Endothelial cell of umbilical vein (primary cell): ENCODE results near the gene CPEB1. TPM values are rescaled to one million over a fixed set of nuclear protein-coding genes. Genes with fewer than 3 reads are reported as not detected.

Source experiments
- BruUV-seq: library from RNA; stranded (reverse); fragments of 400-500 nt; replicated peaks from 2 replicates; lab custom pipeline; 2021; lab: Mats Ljungman, UMichigan
- CTCF ChIA-PET: fragments of 300-600, 350-600 bp; sonication (Branson Sonifier 250); formaldehyde crosslinking; loops from one replicate; lab custom pipeline; 2021; ENCODE audit warnings: antibody characterized with exemption, inconsistent platforms; lab: Charles Lee
- POLR2A ChIA-PET: fragments of 300-600, 350-600 bp; sonication (Branson Sonifier 250); formaldehyde crosslinking; loops from one replicate; lab custom pipeline; 2021; ENCODE audit warnings: antibody characterized with exemption, inconsistent platforms; lab: Charles Lee
- DNase-seq: peaks from one replicate; pipeline ENCODE4 v3.0.0-alpha.2; 2011; ENCODE audit warnings: low read depth, low spot score
- FAIRE-seq: peaks from 2 replicates; lab custom pipeline; 2011; peaks lifted over from hg19 to GRCh38; lab: Jason Lieb, UNC
- H2AFZ ChIP-seq: 2 replicates; pipeline ENCODE4 v1.6.0; 2012; ENCODE audit warnings: low read depth, low read length, control low read depth, inconsistent platforms
- H3K27ac ChIP-seq: 2 replicates; pipeline ENCODE4 v1.5.1; 2011; ENCODE audit warnings: low read depth, mild to moderate bottlenecking, control low read depth, low read length, moderate library complexity; ENCODE audit not compliant: insufficient read depth
- H3K27me3 ChIP-seq, 2 experiments: 2 replicates each; pipeline versions ENCODE4 v1.6.0 to v1.6.1; 2011; ENCODE audit warnings: low read length in 2 of 2, mixed read lengths in 1 of 2; ENCODE audit not compliant: control insufficient read depth in 2 of 2, insufficient read depth in 2 of 2
- H3K36me3 ChIP-seq, 2 experiments: 2 replicates in 1 of 2; 3 replicates in 1 of 2; pipeline ENCODE4 v1.5.1; 2011; ENCODE audit warnings: low read length in 2 of 2, mild to moderate bottlenecking in 1 of 2, moderate library complexity in 1 of 2; ENCODE audit not compliant: control insufficient read depth in 2 of 2, insufficient read depth in 2 of 2; ENCODE audit errors: extremely low read depth in 1 of 2
- H3K4me1 ChIP-seq: 3 replicates; pipeline ENCODE4 v1.5.1; 2011; ENCODE audit warnings: mild to moderate bottlenecking, low read length; ENCODE audit not compliant: control insufficient read depth, insufficient read depth; ENCODE audit errors: extremely low read depth
- H3K4me2 ChIP-seq: 2 replicates; pipeline ENCODE4 v1.6.1; 2011; ENCODE audit warnings: low read length, control low read depth, mixed read lengths; ENCODE audit not compliant: insufficient read depth
- H3K4me3 ChIP-seq, 3 experiments: fragments of 200-600 bp in 1 of 3; sonication (generic), shearing (Covaris generic) in 1 of 3; replicated peaks in 1 of 3; 2 replicates each; pipeline ENCODE4 v1.5.1; 2011 to 2016; ENCODE audit warnings: control low read depth in 3 of 3, low read length in 3 of 3, mild to moderate bottlenecking in 2 of 3, inconsistent platforms in 1 of 3, low read depth in 1 of 3, moderate library complexity in 1 of 3; ENCODE audit not compliant: insufficient read depth in 1 of 3
- H3K79me2 ChIP-seq: 2 replicates; pipeline ENCODE4 v1.6.0; 2012; ENCODE audit warnings: low read length, inconsistent platforms; ENCODE audit not compliant: control insufficient read depth, insufficient read depth
- H3K9ac ChIP-seq: replicated peaks from 2 replicates; pipeline ENCODE3; 2011; ENCODE audit warnings: low read length, control low read depth; ENCODE audit not compliant: insufficient read depth; ENCODE audit errors: extremely low read depth
- H3K9me1 ChIP-seq: replicated peaks from 3 replicates; pipeline ENCODE4 v1.6.0; 2011; ENCODE audit warnings: mild to moderate bottlenecking, low read length; ENCODE audit not compliant: control insufficient read depth, insufficient read depth; ENCODE audit errors: extremely low read depth
- H3K9me3 ChIP-seq: replicated peaks from 2 replicates; pipeline ENCODE4 v1.5.1; 2012; ENCODE audit warnings: low read length, inconsistent platforms; ENCODE audit not compliant: control insufficient read depth, insufficient read depth
- H4K20me1 ChIP-seq: replicated peaks from 2 replicates; pipeline ENCODE3; 2011; ENCODE audit warnings: mild to moderate bottlenecking, low read length; ENCODE audit not compliant: control insufficient read depth, insufficient read depth; ENCODE audit errors: extremely low read depth
- CTCF ChIP-seq, 2 donors: IDR thresholded peaks; 1 replicate in 1 of 2; 2 replicates in 1 of 2; pipeline ENCODE4 v1.5.1; 2011; ENCODE audit warnings: low read length in 2 of 2, mild to moderate bottlenecking in 2 of 2, moderate library complexity in 2 of 2, control low read depth in 1 of 2, inconsistent platforms in 1 of 2, low read depth in 1 of 2; ENCODE audit not compliant: insufficient read depth in 1 of 2; ENCODE audit errors: extremely low read depth in 1 of 2
- EZH2 ChIP-seq: IDR thresholded peaks from 2 replicates; pipeline ENCODE4 v1.6.1; 2012; ENCODE audit warnings: borderline replicate concordance, low read depth, mild to moderate bottlenecking, moderate library complexity, low read length, inconsistent platforms; ENCODE audit not compliant: severe bottlenecking
- FOS ChIP-seq: IDR thresholded peaks from 2 replicates; pipeline ENCODE4 v1.6.1; 2011; ENCODE audit warnings: mild to moderate bottlenecking, low read length, moderate library complexity, borderline replicate concordance; ENCODE audit not compliant: insufficient read depth
- GATA2 ChIP-seq: IDR thresholded peaks from 2 replicates; pipeline ENCODE4 v1.7.0; 2011; ENCODE audit warnings: low read depth, mild to moderate bottlenecking, moderate library complexity, mixed read lengths, low read length; ENCODE audit not compliant: insufficient read length, insufficient read depth
- JUN ChIP-seq: IDR thresholded peaks from 2 replicates; pipeline ENCODE4 v1.6.1; 2011; ENCODE audit warnings: borderline replicate concordance, low read depth; ENCODE audit not compliant: insufficient read length, insufficient read depth
- MAX ChIP-seq: IDR thresholded peaks from 2 replicates; pipeline ENCODE4 v1.6.1; 2011; ENCODE audit not compliant: insufficient read depth, insufficient read length
- MYC ChIP-seq: IDR thresholded peaks from one replicate; pipeline ENCODE4 v1.6.1; 2011; ENCODE audit warnings: mild to moderate bottlenecking, low read depth, low read length
- POLR2A ChIP-seq: IDR thresholded peaks from 2 replicates; pipeline ENCODE4 v1.6.1; 2012; ENCODE audit warnings: low read depth, mild to moderate bottlenecking, control low read depth, low read length
- POLR2AphosphoS5 ChIP-seq: IDR thresholded peaks from 2 replicates; pipeline ENCODE4 v1.6.1; 2012; ENCODE audit warnings: low read depth, mild to moderate bottlenecking, control low read depth, low read length, moderate library complexity; ENCODE audit not compliant: insufficient read depth
- dilution Hi-C: fragments of 300-500 bp; cut with MboI; formaldehyde crosslinking; loops from one replicate; pipeline ENCODE4 v1.15.0; 2019; ENCODE audit warnings: low sequenced_read_pairs; ENCODE audit not compliant: extremely low pct_ligation_motif_present
- intact Hi-C: fragments of 100-400 bp; cut with micrococcal nuclease; formaldehyde crosslinking; loops from one replicate; pipeline ENCODE4 v1.10.0; 2022
- polyA plus RNA-seq, 4 experiments: library from polyadenylated mRNA; depleted of rRNA in 3 of 4; stranded (reverse) in 3 of 4; unstranded in 1 of 4; fragments of >200 nt; gene quantifications; 2 replicates each; pipeline versions ENCODE4 v1.2.1 to v1.2.3, GENCODE V29; 2011 to 2012; ENCODE audit warnings: missing spikeins in 1 of 4
- total RNA-seq: library from RNA; stranded (reverse); gene quantifications from 2 replicates; pipeline ENCODE4 v1.2.3, GENCODE V29; 2021

The CPEB1 gene
- total and polyA plus RNA-seq, 2 donors (not counting 3 experiments of a cell fraction or from before 2014, with no cell fraction given): not detected

GRCh38 chr15:82549199-82549665, 97.9 kb downstream of the CPEB1 start:
- CTCF ChIA-PET: no interaction called here
- intact Hi-C loops: no loop called here
- TF ChIP-seq CTCF (IDR thresholded peaks at IDR 0.05; ENCODE audit: extremely low read depth in 1 of 2, insufficient read depth in 1 of 2, low read depth in 1 of 2, low read length in 2 of 2): no peak
- TF ChIP-seq POLR2A: no peak
- TF ChIP-seq EZH2: no peak
- no peak for TF ChIP-seq JUN
- TF ChIP-seq MYC: no peak
- TF ChIP-seq GATA2: no peak
- no peak for TF ChIP-seq POLR2AphosphoS5
- TF ChIP-seq FOS: no peak
- no peak for TF ChIP-seq MAX
- Histone ChIP-seq H3K36me3 (no peaks in the 10 kb centered on the region), H4K20me1 (no peaks in the 10 kb centered on the region), H3K9me3 (no peaks in the 10 kb centered on the region), H3K4me3 (no peak overlapping the region), H3K9me1 (no peaks in the 10 kb centered on the region), H3K27ac (no peak overlapping the region), H3K79me2 (no peaks in the 10 kb centered on the region), H3K27me3 (peaks cover 10 to 26% of the 10 kb centered on the region in 2 experiments), H3K4me1 (no peaks in the 10 kb centered on the region), H3K4me2 (no peak overlapping the region), H2AFZ (no peak overlapping the region), H3K9ac (no peak overlapping the region)
- BruUV-seq: no TSS peak
- dilution Hi-C loops: no loop called here
- POLR2A ChIA-PET: no interaction called here
- DNase-seq (no peak), FAIRE-seq (no peak)
